HG03442 (cell line): ENCODE data around the gene SLC7A9.
A peak's percentile ranks its signal among the peaks of the same experiment; 100 is the strongest.

ENCODE experiments used
- ATAC-seq: cut with Tn5 transposase; IDR thresholded peaks from one replicate; pipeline ENCODE4 v1.9.1; 2021; ENCODE audit warnings: mild to moderate bottlenecking, moderate library complexity; ENCODE audit not compliant: unreplicated experiment

The SLC7A9 gene

DNA sequence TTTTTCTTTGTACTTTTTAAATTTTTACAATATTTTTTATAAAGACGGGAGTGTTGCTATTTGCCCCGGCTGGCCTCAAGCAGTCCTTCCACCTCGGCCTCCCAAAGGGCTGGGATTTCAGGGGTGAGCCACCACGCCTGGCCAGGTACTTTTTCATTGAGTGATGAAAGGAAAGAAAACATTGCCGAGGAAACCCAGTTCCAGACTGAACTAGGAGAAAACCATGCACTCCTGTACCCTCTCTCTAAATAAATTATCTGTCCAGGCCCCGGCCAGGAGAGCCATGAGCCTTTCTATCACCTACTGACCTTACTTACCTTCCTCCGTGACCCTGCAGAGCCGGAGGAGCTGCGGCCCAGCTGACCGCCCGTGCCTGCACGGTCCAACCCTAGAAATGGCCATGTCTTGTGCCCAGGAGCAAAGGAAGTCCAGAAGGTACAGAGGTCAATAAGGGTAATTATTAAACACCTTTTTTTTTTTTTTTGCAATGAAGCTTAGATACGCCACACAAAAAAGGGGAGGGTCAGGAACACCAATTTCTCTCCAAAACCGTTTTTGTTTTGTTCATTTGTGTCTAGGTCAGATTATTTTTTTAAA lies at the start of gene SLC7A9:
SLC7A9 (minus strand) TSS at position 399 of the 597 bp plus-strand sequence. CDS start 1,233 bp downstream, outside the sequence.
- no peak for ATAC-seq

DNA sequence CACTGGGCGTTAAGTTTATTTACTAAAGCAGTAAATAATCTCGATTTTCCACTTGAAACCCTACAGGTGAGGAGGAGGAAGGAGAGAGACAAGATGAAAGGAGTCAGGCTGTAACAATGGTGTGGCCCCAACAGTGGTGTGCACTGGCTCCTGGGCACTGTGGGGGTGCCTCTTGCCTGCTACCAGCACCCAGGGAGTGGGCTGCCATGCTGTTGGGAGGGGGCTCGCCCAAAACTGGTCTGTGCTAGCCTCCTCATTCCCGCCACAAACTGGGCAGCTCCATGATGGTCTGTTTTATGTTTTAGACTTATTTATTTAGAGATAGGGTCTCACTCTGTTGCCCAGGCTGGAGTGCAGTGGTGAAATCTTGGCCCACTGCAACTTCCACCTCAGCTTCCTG lies 49.8 kb upstream of the SLC7A9 start:
- no peak for ATAC-seq

DNA sequence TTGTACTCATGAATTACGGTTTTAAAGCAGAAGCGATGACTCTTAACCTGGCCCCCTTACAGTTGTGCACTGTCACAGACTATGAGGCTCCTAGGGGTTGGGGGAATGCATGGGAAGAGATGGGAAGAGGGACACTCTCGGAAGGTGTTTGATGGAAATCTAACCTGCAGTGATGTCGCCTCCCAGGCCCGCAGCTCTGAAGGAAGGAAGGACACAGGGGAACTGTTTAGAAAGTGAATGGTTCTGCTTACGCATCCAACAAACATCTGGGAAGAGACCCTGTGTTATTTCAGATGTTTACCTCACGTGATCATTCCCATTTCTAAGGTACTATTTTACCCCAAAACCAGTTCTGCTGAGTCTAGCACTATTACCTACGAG lies 48.0 kb upstream of the SLC7A9 start:
- ATAC-seq, result no peak

DNA sequence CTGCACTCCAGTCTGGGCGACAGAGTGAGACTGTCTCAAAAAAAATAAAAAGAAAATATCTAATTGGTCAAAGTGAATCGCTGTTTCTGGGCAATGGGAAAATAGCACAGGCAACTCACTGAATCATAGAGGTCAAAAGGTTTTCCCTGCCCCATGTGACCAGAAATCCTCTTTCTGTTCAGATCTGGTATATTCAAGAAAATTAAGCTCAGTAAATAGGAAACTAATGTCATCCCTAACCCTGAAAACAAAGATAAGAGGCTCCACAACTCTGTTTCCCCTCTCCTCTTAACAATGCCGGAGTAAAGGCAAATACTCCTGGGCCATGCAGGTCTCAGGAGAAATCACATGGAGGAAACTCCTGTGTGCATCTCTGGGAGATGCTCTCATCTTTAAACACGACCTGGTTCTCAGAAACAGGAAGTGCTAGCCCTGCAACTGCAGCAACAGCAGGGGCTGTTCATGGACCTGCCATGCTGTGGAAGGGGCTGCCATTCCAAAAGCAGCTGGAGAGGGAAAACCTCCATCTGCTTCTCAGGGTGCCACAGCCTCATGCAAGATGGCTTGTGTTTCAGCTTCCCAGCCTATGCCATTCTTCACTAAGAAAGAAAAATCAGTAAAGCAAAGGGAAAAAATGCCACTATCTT lies 47.5 kb upstream of the SLC7A9 start:
- ATAC-seq, result no peak

DNA sequence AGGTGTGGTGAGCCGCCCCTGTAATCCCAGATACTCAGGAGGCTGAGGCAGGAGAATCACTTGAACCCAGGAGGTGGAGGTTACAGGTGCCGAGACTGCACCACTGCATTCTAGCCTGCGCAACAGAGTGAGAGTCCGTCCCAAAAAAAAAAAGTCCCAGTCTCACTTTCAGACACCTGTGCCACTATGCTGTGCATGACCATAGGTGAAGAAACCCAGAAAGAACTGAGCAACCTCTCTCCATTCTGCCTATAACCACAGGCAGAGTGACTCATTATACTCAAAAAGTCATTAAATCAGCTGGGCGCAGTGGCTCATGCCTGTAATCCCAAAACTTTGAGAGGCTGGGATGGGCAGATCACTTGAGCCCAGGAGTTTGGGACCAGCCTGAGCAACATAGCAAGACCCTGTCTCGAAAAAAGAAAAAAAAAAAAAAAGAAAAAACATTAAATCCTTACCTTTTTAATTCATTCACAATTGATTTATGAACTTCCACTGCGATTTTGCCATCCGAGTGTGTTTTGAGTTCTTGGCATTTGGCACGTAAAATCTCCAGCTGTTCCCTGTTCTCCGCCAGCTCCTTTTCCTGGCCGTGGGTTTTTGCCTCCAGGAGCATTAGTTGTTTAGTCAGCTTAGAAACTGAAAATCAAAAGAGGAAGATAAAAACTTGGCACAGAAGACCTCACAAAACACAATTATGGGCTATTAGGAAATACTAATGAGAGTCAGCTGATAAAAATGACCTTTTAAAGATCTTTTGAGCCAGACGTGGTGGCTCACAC lies 45.5 kb upstream of the SLC7A9 start:
- ATAC-seq, result no peak

DNA sequence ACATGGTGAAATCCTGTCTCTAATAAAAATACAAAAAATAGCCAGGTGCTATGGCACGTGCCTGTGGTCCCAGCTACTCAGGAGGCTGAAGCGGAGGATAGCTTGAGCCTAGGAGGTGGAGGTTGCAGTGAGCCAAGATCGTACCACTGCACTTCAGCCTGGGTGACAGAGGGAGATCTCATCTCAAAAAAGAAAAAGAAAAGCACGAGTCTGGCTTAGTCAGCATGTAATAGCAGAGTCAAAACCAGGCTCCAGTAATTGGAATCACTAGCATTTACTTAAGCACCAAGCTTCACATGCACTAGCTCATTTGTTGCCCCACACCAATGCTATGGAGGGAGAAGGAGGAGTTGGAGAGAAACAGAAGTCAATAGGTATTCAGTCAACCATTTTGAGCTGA lies 41.9 kb upstream of the SLC7A9 start:
- no peak for ATAC-seq

DNA sequence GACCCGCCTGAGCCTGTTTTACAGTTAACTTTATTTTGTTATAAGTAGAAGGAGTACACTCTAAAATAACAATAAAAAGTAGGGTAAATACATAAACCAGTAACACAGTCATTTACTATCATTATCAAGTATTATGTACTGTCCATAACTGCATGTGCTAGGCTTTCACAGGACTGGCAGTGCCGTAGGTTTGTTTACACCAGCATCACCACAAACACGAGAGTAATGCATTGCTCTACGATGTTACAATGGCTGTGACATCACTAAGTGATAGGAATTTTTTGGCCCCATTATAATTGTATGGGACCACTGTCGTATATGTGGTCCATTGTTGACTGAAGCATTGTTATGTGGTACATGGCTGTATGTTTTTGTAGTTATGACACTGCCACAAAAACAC lies 41.3 kb upstream of the SLC7A9 start:
- ATAC-seq, result no peak

DNA sequence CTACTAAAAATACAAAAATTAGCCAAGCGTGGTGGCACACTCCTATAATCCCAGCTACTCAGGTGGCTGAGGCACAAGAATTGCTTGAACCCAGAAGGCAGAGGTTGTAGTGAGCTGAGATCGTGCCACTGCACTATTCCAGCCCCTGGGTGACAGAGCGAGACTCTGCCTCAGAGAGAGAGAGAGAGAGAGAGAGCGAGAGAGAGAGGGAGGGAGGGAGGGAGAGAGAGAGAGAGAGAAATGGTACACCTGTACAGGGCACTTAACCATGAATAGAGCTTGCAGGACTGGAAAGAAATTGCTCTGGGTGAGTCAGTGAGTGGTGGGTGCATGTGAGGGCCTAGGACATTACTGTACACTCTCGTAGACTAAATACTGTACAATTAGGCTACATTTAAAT lies 40.5 kb upstream of the SLC7A9 start:
- ATAC-seq, result no peak

DNA sequence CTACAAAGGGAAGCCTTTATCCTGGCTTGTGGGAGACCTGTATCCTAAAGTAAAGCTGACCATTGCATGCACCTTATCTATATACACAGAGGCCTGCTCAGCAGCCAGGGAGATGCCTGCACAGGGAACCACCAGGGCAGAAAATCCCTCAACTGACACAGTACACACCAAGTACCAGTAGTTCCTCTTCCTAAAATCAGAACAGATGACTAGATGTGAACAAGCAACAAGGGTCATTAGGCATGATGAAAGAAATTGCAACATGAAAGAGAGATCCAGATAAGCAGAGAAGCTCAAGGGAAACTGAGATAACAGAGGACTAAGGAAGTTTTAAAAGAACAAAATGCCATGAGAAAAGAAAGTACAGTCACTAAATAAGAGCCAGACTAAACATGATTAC lies 39.7 kb upstream of the SLC7A9 start:
- no peak for ATAC-seq

DNA sequence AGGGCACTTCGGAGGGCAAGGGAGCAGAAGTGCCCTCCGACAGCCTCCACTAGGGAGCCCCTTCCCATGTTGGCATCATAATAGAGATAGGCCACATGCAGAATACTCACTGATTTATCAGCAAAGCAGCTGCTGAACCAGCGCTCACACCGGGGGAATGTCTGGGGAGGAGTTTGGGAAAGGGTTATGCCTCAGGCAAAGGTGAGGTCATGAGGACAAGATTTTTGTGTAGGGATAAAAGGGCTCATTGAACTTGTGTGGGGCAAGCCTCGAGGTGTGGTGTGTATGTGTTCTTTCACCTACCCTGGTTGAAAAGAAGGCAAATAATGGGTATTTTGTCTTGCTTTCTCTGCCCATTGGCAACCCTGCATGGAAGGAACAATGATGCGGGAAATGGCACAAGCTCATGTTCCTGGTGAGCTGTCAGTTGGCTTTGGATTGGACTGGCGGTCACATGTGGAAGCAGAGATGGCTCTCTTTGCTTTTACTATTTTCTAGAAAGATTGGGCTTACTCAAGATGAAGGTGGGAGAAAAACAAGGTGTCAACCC lies 39.1 kb upstream of the SLC7A9 start:
- no peak for ATAC-seq

DNA sequence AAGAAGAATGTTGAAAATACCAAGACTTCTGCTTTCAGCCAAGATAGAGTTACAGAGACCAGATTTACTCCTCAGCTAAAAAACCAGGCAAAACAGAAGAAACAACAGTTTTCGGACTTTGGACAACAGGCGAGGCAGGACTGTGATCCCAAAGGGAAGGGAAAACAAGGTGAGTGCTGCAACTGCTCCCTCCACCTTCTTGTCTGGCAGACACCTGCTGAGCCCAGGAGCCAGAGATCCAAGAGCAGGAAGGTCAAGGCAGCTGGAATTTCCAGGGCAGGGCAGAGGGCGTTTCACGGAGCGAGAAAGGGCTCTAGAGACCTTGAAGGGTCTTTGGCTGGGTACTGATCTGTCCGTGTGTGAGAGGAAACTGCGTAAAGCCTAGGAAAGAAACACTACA lies 32.9 kb upstream of the SLC7A9 start:
- ATAC-seq, result no peak

DNA sequence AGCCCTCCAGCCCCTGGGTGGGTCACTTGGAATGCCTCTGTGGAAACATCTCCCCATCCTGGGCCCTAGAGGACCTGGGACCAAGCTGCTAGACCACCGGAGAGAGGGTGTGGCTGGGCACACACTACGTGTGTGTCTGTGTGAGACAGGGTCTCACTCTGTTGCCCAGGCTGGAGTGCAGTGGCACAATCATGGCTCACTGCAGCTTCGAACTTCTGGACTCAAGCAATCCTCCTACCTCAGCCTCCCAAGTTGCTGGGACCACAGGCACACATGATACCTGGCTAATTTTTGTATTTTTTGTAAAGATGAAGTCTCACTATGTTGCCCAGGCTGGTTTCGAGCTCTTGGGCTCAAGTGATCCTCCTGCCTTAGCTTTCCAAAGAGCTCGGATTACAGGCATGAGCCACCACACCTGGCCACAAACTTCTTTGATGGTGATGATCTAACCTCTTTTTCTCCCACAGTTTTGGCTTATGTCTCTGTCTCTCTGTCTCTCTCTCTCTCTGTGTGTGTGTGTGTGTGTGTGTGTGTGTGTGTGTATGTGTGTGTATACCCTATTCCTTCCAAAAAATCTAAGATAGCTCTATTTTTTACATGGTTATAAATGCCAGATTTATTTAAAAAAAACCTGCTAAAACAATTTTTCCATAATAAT lies 32.1 kb upstream of the SLC7A9 start:
- ATAC-seq, result no peak

DNA sequence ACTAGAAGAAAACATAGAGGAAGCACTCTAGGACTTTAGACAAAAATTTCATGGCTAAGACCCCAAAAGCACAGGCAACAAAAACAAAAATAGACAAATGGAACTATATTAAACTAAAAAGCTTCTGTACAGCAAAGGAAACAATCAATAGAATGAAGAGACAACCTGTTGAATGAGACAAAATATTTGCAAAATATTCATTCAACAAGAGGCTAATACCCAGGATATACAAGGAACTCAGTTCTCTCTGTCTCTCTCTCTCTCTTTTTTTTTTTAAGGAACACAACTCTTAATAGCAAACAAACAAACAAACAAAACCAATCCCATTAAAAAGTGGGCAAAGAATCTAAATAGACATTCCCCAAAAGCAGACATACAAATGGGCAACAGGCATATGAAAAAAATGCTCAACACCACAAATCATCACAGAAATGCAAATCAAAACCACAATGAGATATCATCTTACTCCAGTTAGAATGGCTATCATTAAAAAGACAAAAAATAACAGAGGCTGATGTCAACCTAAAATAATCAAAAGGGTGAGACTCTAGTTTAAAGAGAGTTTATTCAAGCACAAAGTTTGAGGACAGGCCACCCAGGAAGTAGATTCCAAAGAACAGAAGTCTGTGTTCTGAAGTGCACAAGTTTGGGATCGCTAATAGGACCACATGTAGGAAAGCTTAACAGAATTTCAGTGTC lies 27.1 kb upstream of the SLC7A9 start:
- ATAC-seq, result no peak

DNA sequence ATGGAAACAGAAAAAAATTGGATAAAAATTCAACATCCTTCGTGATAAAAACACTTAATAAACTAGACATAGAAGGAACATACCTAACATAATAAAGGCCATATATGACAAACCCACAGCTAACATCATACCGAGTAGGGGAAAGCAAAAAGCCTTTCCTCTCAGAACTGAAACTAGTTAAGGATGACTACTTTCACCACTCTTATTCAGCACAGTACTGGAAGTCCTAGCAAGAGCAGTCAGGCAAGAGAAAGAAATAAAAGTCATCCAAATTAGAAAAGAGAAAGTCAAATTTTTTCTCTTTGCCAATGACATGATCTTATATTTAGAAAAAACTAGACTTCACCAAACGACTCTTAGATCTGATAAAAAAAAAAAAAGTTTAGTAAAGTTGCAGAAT lies 25.8 kb upstream of the SLC7A9 start:
- peak; percentile 87 for ATAC-seq

DNA sequence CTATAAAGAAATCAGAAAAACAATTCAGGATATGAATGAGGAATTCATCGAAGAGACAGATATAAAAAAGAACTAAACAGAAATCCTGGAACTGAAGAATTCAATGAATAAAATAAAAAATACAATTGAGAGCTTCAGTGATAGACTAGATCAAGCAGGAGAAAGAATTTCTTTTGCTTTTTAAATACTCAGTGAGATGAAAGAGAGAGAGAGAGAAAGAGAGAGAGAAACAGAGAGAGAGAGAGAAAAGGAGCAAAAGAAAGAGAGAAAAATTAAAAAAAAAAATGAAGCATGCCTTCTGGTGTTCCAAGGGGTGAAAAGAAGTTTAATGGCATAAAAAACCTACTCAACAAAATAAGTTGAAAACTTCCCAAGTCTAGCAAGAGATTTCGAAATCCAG lies 22.0 kb upstream of the SLC7A9 start:
- no peak for ATAC-seq

DNA sequence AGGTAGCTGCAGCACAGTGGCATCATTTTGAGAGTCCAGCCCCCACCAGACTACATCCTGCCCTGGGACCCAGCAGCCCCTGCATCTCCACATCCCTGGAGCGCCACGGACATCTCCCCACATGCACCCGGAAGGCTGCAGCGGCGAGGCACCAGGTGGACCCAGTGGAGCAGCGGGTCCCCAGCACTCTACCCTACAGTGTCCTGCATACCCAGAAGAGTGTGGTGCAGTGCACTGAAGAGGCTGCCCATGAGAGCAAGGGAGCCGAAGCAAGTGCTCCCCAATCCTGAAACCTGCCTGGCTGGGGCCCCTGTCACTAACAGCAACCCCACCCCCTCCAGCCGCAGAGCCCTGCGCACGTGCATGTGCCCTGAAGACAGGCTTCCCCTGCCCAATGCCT lies 21.3 kb upstream of the SLC7A9 start:
- no peak for ATAC-seq

DNA sequence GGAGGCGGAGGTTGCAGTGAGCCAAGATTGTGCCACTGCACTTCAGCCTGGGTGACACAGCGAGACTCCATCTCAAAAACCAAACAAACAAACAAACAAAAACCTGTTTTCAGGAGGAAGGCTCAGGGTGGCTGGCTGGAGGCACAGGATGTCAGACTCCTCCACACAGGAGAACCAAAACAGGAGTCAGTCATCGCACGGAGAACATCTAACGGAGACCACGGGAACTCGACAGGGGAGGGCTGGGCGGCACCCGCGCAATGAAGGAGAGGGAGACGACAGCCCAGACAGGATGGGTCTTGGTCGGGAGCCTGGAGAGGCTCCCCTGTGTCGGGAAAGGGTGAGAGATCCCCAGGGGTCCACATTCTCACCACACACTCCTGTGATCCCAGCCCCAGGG lies 20.8 kb upstream of the SLC7A9 start:
- ATAC-seq, result no peak

DNA sequence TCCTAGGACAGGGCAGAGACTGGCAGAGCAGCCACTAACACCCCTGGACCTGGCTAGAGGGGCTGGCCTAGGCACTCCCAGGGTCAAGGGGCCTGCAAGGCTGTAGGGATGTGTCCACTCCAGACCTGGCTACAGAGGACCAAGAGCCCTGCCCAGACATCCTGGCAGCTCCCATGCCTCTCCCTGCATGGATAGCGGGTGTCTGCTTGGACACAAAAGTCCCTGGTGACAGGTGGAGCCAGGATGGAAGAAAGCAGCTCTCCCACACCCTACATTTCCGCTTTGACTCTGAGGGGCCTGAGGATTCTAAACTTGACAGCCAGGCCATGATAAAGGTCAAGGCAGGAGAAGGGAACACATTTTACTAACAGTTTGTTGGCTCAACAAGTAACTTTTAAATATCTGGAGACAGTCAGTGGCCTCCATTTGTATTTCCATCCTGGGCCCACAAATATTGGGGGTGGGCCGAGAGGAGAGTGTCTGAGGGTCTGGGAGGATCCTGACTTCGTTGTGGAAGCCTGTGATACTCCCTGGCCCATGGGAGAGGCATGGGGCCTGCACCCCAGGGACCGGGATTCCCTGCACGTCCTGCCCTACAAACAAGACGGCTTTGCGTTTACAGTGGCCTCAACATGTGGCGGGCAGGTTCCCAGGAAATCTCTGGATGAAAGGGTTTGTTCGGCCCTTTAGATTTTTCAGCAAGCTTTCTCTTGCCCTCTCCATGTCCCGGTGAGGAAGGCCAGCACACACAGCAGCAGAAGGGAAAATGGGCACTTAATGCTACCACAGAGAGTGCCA lies 19.8 kb upstream of the SLC7A9 start:
- ATAC-seq, result no peak

DNA sequence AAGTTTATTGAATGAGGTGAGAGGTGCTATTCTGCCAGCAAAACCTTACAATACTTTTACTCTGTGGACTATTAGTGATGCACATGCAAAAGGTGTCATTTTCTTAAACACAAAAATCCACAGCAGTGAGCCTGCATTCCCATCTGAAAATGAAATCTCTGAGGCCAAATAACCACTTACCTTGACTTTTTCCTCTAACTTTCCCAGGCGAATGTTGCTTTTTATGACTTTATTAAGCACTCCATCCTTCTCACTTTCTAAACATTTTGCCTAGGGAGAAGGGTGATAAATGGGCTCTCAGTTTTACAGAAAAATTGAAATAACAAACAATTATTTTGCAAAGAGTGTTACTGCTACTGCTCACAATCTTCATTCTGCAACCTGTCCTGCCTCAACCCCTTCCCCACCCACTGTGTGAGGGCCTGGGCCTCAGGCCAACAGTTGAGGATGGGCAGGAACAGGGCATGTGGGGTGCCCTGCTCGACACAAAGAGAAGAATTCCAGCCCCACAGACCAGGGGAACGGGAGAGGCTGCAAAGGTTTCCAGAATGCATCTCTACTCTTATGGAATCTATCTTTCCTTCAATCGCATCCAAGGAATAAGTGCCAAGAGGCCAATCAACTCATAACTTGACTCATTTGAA lies 18.1 kb upstream of the SLC7A9 start:
- no peak for ATAC-seq

DNA sequence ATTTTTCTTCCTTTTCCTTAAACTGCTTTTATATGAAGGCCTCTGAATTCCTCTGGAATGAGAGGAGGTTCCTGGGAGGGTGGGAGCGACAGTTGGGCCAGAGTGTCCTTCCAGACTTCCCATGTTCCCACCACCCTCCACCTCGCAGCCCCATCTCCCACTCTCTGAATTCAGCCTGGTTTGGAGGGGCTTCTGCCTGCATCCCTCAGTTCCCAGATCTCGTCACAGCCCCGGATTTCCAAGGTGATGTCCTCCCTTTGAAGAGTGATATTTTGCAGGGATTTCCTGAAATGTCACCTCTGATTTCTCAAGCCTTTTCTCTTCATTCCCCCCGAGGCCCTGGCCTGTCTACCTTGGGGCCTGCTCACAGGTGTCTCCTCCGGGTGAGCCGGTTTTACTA lies 16.7 kb upstream of the SLC7A9 start:
- no peak for ATAC-seq
